H9 (cell line): ENCODE measurements around the gene MPZL1. TPM values are rescaled to one million over a fixed set of nuclear protein-coding genes. Genes with fewer than 3 reads are reported as not detected.
A peak's percentile ranks its signal among the peaks of the same experiment; 100 is the strongest.

Experiments
- DNase-seq: peaks from one replicate; pipeline ENCODE4 v3.0.0-alpha.2; 2017
- H2AFZ ChIP-seq: one replicate; pipeline ENCODE4 v1.6.1; 2013; ENCODE audit warnings: mild to moderate bottlenecking, low read length, control low read depth, moderate library complexity
- H2AK5ac ChIP-seq: 2 replicates; pipeline ENCODE4 v1.6.1; 2013; ENCODE audit warnings: low read length, control low read depth, mixed read lengths; ENCODE audit not compliant: insufficient read length
- H2BK120ac ChIP-seq: one replicate; pipeline ENCODE4 v1.6.1; 2013; ENCODE audit warnings: low read depth, mild to moderate bottlenecking, low read length, control low read depth, inconsistent platforms; ENCODE audit not compliant: poor library complexity, severe bottlenecking
- H2BK12ac ChIP-seq: 2 replicates; pipeline ENCODE4 v1.6.1; 2013; ENCODE audit warnings: low read length, control low read depth, mixed read lengths, low read depth; ENCODE audit not compliant: insufficient read length
- H2BK15ac ChIP-seq: 2 replicates; pipeline ENCODE4 v1.6.1; 2013; ENCODE audit warnings: low read depth, low read length, control low read depth
- H2BK20ac ChIP-seq: one replicate; pipeline ENCODE4 v1.6.1; 2013; ENCODE audit warnings: low read depth, mild to moderate bottlenecking, low read length, control low read depth, inconsistent platforms; ENCODE audit not compliant: poor library complexity, severe bottlenecking
- H2BK5ac ChIP-seq: 2 replicates; pipeline ENCODE4 v1.6.1; 2013; ENCODE audit warnings: low read length, control low read depth, mixed read lengths; ENCODE audit not compliant: insufficient read length
- H3K14ac ChIP-seq: 2 replicates; pipeline ENCODE4 v1.6.1; 2013; ENCODE audit warnings: low read length, control low read depth; ENCODE audit not compliant: insufficient read depth
- H3K18ac ChIP-seq: 2 replicates; pipeline ENCODE4 v1.6.1; 2013; ENCODE audit warnings: low read depth, mild to moderate bottlenecking, mixed read lengths, low read length, control low read depth; ENCODE audit not compliant: insufficient read length
- H3K23ac ChIP-seq: 2 replicates; pipeline ENCODE4 v1.6.1; 2013; ENCODE audit warnings: low read length, control low read depth, mixed read lengths, low read depth; ENCODE audit not compliant: insufficient read length
- H3K23me2 ChIP-seq: 2 replicates; pipeline ENCODE4 v1.6.1; 2013; ENCODE audit warnings: low read depth, mild to moderate bottlenecking, mixed read lengths, low read length, control low read depth; ENCODE audit not compliant: insufficient read length, poor library complexity, severe bottlenecking
- H3K27ac ChIP-seq: 2 replicates; pipeline ENCODE4 v1.5.1; 2013; ENCODE audit warnings: low read length, control low read depth, mixed read lengths, low read depth; ENCODE audit not compliant: insufficient read length
- H3K27me3 ChIP-seq: 2 replicates; pipeline ENCODE4 v1.6.1; 2013; ENCODE audit warnings: low read length, control low read depth, inconsistent platforms; ENCODE audit not compliant: insufficient read depth
- H3K4ac ChIP-seq: 2 replicates; pipeline ENCODE4 v1.6.1; 2013; ENCODE audit warnings: low read depth, mild to moderate bottlenecking, control low read depth, inconsistent platforms, low read length, moderate library complexity
- H3K4me1 ChIP-seq: 2 replicates; pipeline ENCODE4 v1.6.1; 2013; ENCODE audit warnings: low read length, control low read depth, inconsistent platforms; ENCODE audit not compliant: insufficient read depth
- H3K4me2 ChIP-seq: 2 replicates; pipeline ENCODE4 v1.6.1; 2013; ENCODE audit warnings: low read length, control low read depth, mixed read lengths; ENCODE audit not compliant: insufficient read length, insufficient read depth
- H3K56ac ChIP-seq: 2 replicates; pipeline ENCODE4 v1.6.1; 2013; ENCODE audit warnings: low read depth, mild to moderate bottlenecking, mixed read lengths, low read length, control low read depth; ENCODE audit not compliant: insufficient read length
- H3K79me1 ChIP-seq: 2 replicates; pipeline ENCODE4 v1.6.1; 2013; ENCODE audit warnings: low read depth, mild to moderate bottlenecking, moderate library complexity, low read length, control low read depth, inconsistent platforms; ENCODE audit not compliant: insufficient read depth, poor library complexity, severe bottlenecking
- H3K79me2 ChIP-seq: 2 replicates; pipeline ENCODE4 v1.6.1; 2013; ENCODE audit warnings: low read length, control low read depth, inconsistent platforms; ENCODE audit not compliant: insufficient read depth
- H3K9ac ChIP-seq: 2 replicates; pipeline ENCODE4 v1.6.1; 2013; ENCODE audit warnings: low read length, control low read depth, mixed read lengths; ENCODE audit not compliant: insufficient read length; ENCODE audit errors: extremely low read depth
- H3K9me3 ChIP-seq: one replicate; pipeline ENCODE4 v1.6.1; 2013; ENCODE audit warnings: low read depth, low read length, inconsistent platforms; ENCODE audit not compliant: control insufficient read depth
- H3T11ph ChIP-seq: one replicate; pipeline ENCODE4 v1.6.1; 2013; ENCODE audit warnings: mild to moderate bottlenecking, low read length, control low read depth, inconsistent platforms
- H4K20me1 ChIP-seq: one replicate; pipeline ENCODE4 v1.6.1; 2013; ENCODE audit not compliant: control insufficient read depth, insufficient read length, insufficient read depth
- H4K5ac ChIP-seq: 2 replicates; pipeline ENCODE4 v1.6.1; 2013; ENCODE audit warnings: low read depth, mild to moderate bottlenecking, mixed read lengths, low read length, control low read depth; ENCODE audit not compliant: insufficient read length
- H4K8ac ChIP-seq: replicated peaks from 2 replicates; pipeline ENCODE4 v1.6.1; 2013; ENCODE audit warnings: low read length, control low read depth, mixed read lengths, low read depth; ENCODE audit not compliant: insufficient read length
- H4K91ac ChIP-seq: 2 replicates; pipeline ENCODE4 v1.6.1; 2013; ENCODE audit warnings: low read depth, mild to moderate bottlenecking, moderate library complexity, mixed read lengths, low read length, control low read depth; ENCODE audit not compliant: insufficient read length
- H3K27ac Mint-ChIP-seq, 3 experiments: 2 replicates in 2 of 3; 3 replicates in 1 of 3; pipeline ENCODE4 v1.8.0; 2020 to 2021; ENCODE audit warnings: mixed read lengths in 3 of 3, mild to moderate bottlenecking in 1 of 3, moderate library complexity in 1 of 3
- H3K27me3 Mint-ChIP-seq: 2 replicates; pipeline ENCODE4 v1.8.0; 2021; ENCODE audit warnings: low read depth, mild to moderate bottlenecking, moderate library complexity, mixed read lengths
- H3K36me3 Mint-ChIP-seq, 3 experiments: 2 replicates in 2 of 3; 3 replicates in 1 of 3; pipeline ENCODE4 v1.8.0; 2020 to 2021; ENCODE audit warnings: low read depth in 3 of 3, mixed read lengths in 3 of 3; ENCODE audit not compliant: insufficient read depth in 1 of 3
- H3K4me1 Mint-ChIP-seq, 2 experiments: 2 replicates each; pipeline ENCODE4 v1.8.0; 2020; ENCODE audit warnings: mixed read lengths in 2 of 2
- H3K4me3 Mint-ChIP-seq, 2 experiments: 2 replicates in 1 of 2; 3 replicates in 1 of 2; pipeline ENCODE4 v1.8.0; 2020 to 2021; ENCODE audit warnings: mild to moderate bottlenecking in 2 of 2, mixed read lengths in 2 of 2, moderate library complexity in 1 of 2
- H3K9me3 Mint-ChIP-seq, 2 experiments: 2 replicates in 1 of 2; 3 replicates in 1 of 2; pipeline ENCODE4 v1.8.0; 2020; ENCODE audit warnings: mild to moderate bottlenecking in 2 of 2, mixed read lengths in 2 of 2, moderate library complexity in 1 of 2
- total RNA-seq: library from RNA; stranded (reverse); gene quantifications from 2 replicates; pipeline ENCODE4 v1.2.1, GENCODE V29; 2021
- TF ChIP-seq, protein P1 (sequence below): fragments of 200-600 bp; sonication (generic); conservative IDR thresholded peaks from 3 replicates; pipeline ENCODE4 v1.8.0; 2021; ENCODE audit warnings: antibody characterized with exemption, mild to moderate bottlenecking

Gene MPZL1
- total RNA-seq, 1 experiment from 2014 or later, result 60.7 TPM

DNA sequence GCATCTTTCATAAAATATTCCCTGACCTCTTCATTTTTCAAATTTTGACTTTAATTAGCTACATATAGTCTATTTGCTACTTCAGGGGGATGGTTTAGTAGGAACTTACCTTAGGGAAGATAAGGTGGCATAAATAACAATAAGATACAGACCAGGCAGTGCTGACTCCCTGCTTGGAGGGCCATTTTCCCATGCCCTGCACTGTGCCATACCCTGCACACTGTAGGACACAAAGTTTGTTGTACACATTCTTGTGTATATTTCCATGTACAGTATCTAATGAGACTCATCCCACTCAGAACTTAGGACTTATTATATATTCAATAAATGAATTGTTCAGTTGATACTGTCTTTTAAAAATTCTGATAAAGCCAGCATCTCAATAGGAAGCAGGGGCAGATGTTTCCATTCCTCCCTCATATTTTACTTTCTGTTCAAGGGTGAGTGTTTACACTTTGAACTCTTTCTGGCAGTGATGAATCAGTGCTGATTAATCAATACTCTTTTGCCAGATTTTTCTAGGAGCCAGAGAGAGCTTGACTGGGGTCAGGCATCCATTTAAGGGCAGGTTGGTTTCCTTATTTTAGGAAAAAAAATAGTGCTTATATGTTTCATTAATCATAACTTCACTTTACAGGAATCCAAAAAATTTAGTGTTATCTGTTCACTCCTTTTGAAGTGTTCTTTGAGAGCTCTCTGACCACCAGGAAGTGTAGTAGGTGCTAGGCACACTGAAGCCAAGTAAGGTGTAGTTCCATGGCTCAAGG is 30.6 kb downstream of the MPZL1 start:
- H3K79me2 ChIP-seq, result peaks cover 3% of the 10 kb centered on the region; the same call in 1 of the 2 replicates
- H4K91ac ChIP-seq, result no peak overlapping the region
- H3K4me1 Mint-ChIP-seq, result peaks cover 0 to 3% of the 10 kb centered on the region in 2 experiments; a peak in 2 of 4 replicates

More for the DNA sequence above, 30.6 kb downstream of the MPZL1 start:
- Histone ChIP-seq H3K4ac (no peak overlapping the region), H3K56ac (no peak overlapping the region), H3K27ac (no peak overlapping the region), H2BK15ac (no peak overlapping the region), H3K9ac (no peak overlapping the region), H3K4me1 (no peaks in the 10 kb centered on the region; the same call in 1 of the 2 replicates), H2AFZ (no peak overlapping the region), H3K23ac (no peak overlapping the region), H4K8ac (no peak overlapping the region), H2BK20ac (no peak overlapping the region), H2BK12ac (no peak overlapping the region), H4K20me1 (no peaks in the 10 kb centered on the region), H3K79me1 (peaks cover 6% of the 10 kb centered on the region), H3K27me3 (no peaks in the 10 kb centered on the region), H2AK5ac (no peak overlapping the region), H3K23me2 (no peaks in the 10 kb centered on the region), H3K18ac (no peak overlapping the region), H3K14ac (no peak overlapping the region), H2BK5ac (no peak overlapping the region), H3K4me2 (no peak overlapping the region), H4K5ac (no peak overlapping the region), H3K9me3 (no peaks in the 10 kb centered on the region), H2BK120ac (no peak overlapping the region), H3T11ph (no peak overlapping the region)
- no peak overlapping the region for H3K4me3 Mint-ChIP-seq
- H3K9me3 Mint-ChIP-seq, result no peaks in the 10 kb centered on the region
- peak overlapping the region in 1 of 3 experiments; percentile 16; a peak in 2 of 7 replicates for H3K27ac Mint-ChIP-seq
- no peaks in the 10 kb centered on the region for H3K27me3 Mint-ChIP-seq
- DNase-seq, result no peak
- TF ChIP-seq, protein P1, sequence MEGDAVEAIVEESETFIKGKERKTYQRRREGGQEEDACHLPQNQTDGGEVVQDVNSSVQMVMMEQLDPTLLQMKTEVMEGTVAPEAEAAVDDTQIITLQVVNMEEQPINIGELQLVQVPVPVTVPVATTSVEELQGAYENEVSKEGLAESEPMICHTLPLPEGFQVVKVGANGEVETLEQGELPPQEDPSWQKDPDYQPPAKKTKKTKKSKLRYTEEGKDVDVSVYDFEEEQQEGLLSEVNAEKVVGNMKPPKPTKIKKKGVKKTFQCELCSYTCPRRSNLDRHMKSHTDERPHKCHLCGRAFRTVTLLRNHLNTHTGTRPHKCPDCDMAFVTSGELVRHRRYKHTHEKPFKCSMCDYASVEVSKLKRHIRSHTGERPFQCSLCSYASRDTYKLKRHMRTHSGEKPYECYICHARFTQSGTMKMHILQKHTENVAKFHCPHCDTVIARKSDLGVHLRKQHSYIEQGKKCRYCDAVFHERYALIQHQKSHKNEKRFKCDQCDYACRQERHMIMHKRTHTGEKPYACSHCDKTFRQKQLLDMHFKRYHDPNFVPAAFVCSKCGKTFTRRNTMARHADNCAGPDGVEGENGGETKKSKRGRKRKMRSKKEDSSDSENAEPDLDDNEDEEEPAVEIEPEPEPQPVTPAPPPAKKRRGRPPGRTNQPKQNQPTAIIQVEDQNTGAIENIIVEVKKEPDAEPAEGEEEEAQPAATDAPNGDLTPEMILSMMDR, result no peak
- no peaks in the 10 kb centered on the region for H3K36me3 Mint-ChIP-seq
